Measurements from ENCODE around the gene SLC25A6.
"Not testable (repeated sequence)": the region's sequence is repeated elsewhere in the genome, so short reads cannot be mapped to it uniquely, and the experiment has no call there.

Gene SLC25A6

DNA sequence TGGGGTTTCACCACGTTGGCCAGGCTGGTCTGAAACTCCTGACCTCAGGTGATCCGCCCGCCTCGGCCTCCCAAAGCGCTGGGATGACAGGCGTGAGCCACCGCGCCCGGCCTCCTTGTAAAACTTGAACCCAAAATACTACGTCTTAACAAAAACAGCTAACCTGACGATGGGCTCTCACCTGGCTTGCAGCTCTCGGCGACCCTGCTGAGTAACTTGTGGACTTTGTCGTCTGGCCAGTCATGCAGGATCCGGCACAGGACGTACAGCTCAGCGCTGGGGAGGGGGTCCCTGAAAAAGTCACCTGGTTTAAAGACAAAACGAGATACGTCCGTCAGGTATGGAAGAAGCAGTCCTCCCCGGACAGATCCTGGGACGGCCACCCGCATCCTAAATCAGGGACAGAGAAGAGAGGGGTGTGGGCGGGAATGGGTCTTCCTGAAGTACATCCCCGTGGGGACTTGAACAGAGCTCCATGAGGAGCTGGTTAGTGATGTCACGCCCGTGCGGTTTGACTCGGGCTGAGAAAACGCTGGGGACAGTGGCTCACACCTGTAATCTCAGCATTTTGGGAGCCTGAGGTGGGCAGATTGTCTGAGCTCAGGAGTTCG, 20.7 kb upstream of the SLC25A6 start:
- TF ChIP-seq, protein P1, sequence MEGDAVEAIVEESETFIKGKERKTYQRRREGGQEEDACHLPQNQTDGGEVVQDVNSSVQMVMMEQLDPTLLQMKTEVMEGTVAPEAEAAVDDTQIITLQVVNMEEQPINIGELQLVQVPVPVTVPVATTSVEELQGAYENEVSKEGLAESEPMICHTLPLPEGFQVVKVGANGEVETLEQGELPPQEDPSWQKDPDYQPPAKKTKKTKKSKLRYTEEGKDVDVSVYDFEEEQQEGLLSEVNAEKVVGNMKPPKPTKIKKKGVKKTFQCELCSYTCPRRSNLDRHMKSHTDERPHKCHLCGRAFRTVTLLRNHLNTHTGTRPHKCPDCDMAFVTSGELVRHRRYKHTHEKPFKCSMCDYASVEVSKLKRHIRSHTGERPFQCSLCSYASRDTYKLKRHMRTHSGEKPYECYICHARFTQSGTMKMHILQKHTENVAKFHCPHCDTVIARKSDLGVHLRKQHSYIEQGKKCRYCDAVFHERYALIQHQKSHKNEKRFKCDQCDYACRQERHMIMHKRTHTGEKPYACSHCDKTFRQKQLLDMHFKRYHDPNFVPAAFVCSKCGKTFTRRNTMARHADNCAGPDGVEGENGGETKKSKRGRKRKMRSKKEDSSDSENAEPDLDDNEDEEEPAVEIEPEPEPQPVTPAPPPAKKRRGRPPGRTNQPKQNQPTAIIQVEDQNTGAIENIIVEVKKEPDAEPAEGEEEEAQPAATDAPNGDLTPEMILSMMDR (IDR thresholded peaks at IDR 0.05; ENCODE audit: control insufficient read depth, extremely low read depth, insufficient read depth), result no peak
- DNase-seq (ENCODE audit: low read depth), result no peak
- H3K4me3 ChIP-seq (ENCODE audit: low read depth, low read length), result no peak overlapping the region

DNA sequence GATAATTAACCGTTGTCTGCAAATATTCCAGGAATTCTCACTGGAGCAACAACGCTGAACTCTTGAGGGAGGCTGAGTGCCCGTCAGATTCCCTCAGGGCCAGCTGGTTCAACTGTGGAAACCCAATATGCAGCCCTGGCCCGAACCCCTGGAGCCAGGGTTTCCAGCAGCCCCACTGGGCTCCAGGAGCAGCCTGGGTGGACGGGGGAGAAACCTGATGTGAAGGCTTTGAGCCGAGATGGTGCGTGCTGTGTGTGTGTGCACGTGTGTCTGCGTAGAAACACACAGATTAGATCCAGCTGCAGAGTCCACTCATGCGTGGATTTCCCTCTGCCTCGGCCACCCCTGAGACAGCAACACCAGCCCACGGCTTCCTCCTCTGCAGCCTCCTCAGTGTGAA, 19.4 kb upstream of the SLC25A6 start:
- H3K4me3 ChIP-seq (ENCODE audit: low read depth, low read length), result no peak overlapping the region
- TF ChIP-seq, protein P1 (IDR thresholded peaks at IDR 0.05; ENCODE audit: control insufficient read depth, extremely low read depth, insufficient read depth), result no peak
- no peak for DNase-seq (ENCODE audit: low read depth)

GRCh38 chrX:1407035-1407434, 15.1 kb upstream of the SLC25A6 start:
- no peak overlapping the region for H3K4me3 ChIP-seq (ENCODE audit: low read depth, low read length)
- TF ChIP-seq, protein P1 (IDR thresholded peaks at IDR 0.05; ENCODE audit: control insufficient read depth, extremely low read depth, insufficient read depth), result no peak
- no peak for DNase-seq (ENCODE audit: low read depth)

DNA sequence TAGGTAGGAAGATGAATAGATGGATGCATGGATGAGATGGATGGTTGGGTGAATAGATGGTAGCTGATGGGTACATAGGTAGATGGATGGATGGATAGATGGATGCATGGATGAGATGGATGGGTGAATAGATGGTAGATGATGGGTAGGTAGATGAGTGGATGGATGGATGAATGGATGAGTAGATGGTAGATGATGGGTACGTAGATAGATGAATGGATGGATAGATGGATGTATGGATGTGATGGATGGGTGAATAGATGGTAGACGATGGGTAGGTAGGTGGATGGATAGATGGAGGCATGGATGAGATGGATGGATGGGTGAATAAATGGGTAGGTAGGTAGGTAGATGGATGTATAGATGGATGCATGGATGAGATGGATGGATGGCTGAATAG, 13.9 kb upstream of the SLC25A6 start:
- not testable (repeated sequence) for DNase-seq (ENCODE audit: low read depth); H3K4me3 ChIP-seq (ENCODE audit: low read depth, low read length)

GRCh38 chrX:1403867-1404266, 12.0 kb upstream of the SLC25A6 start:
- not testable (repeated sequence) for H3K4me3 ChIP-seq (ENCODE audit: low read depth, low read length)

DNA sequence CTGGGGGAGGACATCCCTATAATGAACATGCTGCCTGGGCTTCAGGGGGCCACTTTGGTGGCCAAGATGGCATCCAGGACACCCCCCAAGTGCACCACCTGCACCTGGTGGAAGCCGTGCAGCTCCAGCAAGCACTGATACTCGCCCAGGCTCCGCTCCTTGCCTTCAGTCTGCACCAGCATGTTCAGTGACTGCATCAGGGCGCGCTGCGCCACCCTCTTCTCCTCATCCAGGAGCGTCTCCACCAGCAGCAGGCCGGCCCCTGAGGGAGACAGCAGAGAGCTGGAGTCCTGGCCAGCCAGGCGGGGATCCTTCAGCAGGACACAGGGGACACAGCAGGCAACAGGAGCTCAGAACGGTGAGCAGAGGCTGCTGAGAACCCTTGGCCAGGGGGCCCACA, 11.3 kb upstream of the SLC25A6 start:
- TF ChIP-seq, protein P1 (IDR thresholded peaks at IDR 0.05; ENCODE audit: control insufficient read depth, extremely low read depth, insufficient read depth), result no peak
- no peak for DNase-seq (ENCODE audit: low read depth)

More at GRCh38 chrX:1403867-1404266, 12.0 kb upstream of the SLC25A6 start:
- DNase-seq (ENCODE audit: low read depth), result not testable (repeated sequence)

DNA sequence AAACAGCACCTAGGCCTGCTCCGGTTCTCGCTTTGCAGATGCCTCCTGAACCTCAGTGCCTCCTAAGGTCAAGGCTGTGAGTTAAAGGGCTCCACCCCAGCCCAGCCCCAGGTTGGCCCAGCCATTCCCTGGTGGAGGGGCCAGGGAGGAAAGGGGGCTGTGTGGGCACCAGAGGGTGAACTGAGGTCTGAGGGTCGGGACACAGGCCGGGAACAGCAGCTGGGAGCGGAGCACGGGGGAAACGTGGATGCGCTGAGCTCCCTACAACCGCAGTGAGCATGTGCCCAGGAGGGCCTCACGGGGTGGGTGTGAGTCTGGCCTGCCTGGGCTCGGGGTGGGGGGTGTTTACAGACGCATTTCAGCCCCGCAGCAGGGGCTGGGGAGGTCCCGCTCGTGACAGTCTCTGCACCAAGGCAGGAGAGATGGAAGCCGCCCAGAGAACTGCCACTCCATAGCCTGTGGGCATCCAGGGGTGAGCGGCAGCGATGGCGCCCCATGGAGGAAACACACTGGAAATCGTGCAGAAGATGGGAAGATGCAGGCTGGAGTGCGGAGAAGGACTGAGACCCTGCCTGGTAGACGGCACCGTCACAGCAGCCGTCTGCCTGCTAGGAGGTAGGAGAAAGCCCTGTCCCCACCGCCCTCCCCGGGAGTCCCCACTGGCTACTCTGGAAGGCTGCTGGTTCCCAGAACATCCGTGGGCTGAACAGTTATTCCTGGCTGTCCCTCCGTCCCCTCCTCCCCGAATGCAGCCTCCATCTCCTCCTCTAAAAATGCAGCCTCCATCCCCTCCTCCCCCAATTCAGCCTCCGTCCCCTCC, 9.9 kb upstream of the SLC25A6 start:
- TF ChIP-seq, protein P1 (IDR thresholded peaks at IDR 0.05; ENCODE audit: control insufficient read depth, extremely low read depth, insufficient read depth), result no peak
- no peak for DNase-seq (ENCODE audit: low read depth)
- no peak overlapping the region for H3K4me3 ChIP-seq (ENCODE audit: low read depth, low read length)

More for the DNA sequence above, 11.3 kb upstream of the SLC25A6 start:
- no peak overlapping the region for H3K4me3 ChIP-seq (ENCODE audit: low read depth, low read length)

Measured in LNCaP clone FGC (cell line).